ENCODE results near the gene AGR2. TPM values are rescaled to one million over a fixed set of nuclear protein-coding genes. Genes with fewer than 3 reads are reported as not detected.

AGR2 gene
- total RNA-seq, 1 experiment from 2014 or later = not detected

DNA sequence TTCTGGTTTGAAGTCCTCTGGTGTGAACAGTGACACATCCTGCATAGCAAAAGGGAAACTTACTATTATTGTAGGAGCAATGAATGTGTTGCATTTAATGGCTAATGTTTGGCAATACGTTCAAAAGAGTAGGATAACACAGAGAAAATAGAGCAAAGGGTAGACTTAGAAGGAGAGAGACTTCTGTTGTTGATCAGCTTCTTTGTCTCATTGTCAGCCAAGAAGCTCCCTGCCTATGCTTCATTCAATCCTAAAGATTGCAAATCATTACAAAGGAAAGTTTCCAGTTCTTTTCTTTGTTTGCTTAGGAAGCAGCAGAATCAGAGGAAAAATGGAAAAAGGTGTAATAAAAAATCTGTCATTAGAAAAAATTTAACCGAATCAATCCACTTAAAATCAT, 59.2 kb downstream of the AGR2 start:
- H3K4me3 ChIP-seq = no peak overlapping the region
- DNase-seq = no peak

DNA sequence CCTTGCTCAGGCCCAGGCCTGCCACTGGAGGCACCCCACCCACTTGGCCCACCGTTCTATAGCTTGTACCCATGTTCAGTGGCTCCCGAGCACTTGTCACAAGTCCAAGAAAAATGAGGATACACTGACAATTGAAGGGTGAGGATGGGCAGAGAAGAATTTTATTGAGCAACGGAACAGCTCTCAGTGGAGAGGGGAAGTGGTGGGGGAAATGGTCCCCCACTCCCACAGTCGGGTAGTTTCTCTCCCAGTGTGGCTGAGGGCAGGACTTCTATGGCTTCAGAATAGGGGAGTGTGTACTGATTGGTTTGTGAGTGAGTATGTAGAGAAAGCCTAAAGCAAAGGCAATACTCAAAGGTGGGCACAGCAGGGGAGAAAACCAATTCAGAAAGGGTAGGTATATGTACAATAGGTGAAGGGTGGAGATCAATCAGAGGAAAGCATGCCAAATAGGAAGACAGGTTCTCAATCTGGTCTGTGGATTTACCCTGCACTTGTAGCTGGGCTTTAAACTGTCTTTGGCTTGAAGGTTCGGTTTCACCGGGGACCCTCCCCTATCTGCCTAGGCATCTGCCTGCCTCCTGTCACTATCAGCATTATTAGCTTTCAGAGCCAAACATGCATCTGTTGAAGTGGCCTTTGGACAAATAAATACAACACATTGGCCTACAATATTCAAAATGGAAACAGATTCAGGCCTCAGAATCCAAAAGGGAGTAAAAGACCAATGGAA, 60.1 kb downstream of the AGR2 start:
- Histone ChIP-seq H3K27ac (no peak overlapping the region), H3K36me3 (no peaks in the 10 kb centered on the region), H3K4me1 (no peaks in the 10 kb centered on the region)

More for the DNA sequence above, 59.2 kb downstream of the AGR2 start:
- Histone ChIP-seq H3K27ac (no peak overlapping the region), H3K9me3 (replicated peaks) (no peaks in the 10 kb centered on the region), H3K36me3 (no peaks in the 10 kb centered on the region), H3K27me3 (no peaks in the 10 kb centered on the region), H3K4me1 (no peaks in the 10 kb centered on the region)

DNA sequence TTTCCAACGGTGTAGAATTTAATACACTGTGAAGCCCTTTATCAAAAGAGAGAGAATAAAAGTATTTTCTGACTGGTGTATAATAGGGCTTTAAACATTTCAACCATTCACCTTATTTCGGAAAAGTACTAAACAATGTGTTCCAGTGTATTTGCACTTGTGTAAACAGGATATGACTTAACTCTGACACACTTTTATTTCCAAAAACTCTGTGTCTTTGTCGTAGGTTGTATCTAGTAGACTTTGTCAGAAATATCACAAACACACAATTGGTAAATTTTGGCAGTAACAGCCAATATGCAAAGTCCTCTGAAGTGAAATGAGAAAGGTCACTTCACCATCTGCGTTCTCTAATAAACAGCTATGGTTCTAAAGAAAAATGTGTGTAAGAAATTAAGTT, 61.6 kb downstream of the AGR2 start:
- Histone ChIP-seq H3K27ac (no peak overlapping the region), H3K36me3 (no peaks in the 10 kb centered on the region), H3K9me3 (replicated peaks) (no peaks in the 10 kb centered on the region), H3K27me3 (no peaks in the 10 kb centered on the region), H3K4me1 (no peaks in the 10 kb centered on the region), H3K4me3 (no peak overlapping the region)
- no peak for DNase-seq

More for the DNA sequence above, 60.1 kb downstream of the AGR2 start:
- H3K4me3 ChIP-seq = no peak overlapping the region
- H3K27me3 ChIP-seq = no peaks in the 10 kb centered on the region
- DNase-seq = no peak
- H3K9me3 ChIP-seq (replicated peaks) = no peaks in the 10 kb centered on the region

DNA sequence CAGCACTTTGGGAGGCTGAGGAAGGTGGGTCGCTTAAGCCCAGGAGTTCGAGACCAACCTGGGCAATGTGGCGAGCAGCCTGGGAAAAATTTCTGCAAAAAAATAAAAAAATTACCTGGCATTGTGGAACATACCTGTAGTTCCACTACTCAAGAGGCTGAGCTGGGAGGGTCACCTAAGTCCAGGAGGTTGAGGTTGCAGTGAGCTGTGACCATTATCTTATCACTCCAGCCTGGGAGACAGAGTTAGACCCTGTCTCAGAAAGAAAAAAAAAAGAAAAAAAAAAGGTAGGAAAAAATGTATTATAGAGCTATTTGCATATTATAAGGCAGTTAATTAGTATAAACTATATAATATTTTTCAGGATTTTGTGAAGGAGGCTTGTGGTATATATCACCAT, 62.3 kb downstream of the AGR2 start:
- Histone ChIP-seq H3K9me3 (replicated peaks) (no peaks in the 10 kb centered on the region), H3K27me3 (no peaks in the 10 kb centered on the region), H3K4me3 (no peak overlapping the region), H3K27ac (no peak overlapping the region), H3K36me3 (no peaks in the 10 kb centered on the region), H3K4me1 (no peaks in the 10 kb centered on the region)
- DNase-seq = no peak

Other genes starting within 250 kb of the AGR2 start
- 34.1 and 36.6 TPM in 2 replicates for gene ANKMY2, start 159.2 kb downstream of the AGR2 start, total RNA-seq (2014; rRNA removed; shearing (Covaris generic))
- 148 and 156 TPM in 2 replicates for gene BZW2, start 158.8 kb downstream of the AGR2 start, total RNA-seq (2014; rRNA removed; shearing (Covaris generic))
- 2.1 and 2.2 TPM in 2 replicates for gene TSPAN13, start 51.2 kb downstream of the AGR2 start, total RNA-seq (2014; rRNA removed; shearing (Covaris generic))
- not detected in 2 replicates for gene AGR3, start 77.0 kb upstream of the AGR2 start, total RNA-seq (2014; rRNA removed; shearing (Covaris generic))